Hepatocyte (in vitro differentiated cells): Measurements from ENCODE around the gene SLC34A3. TPM values are rescaled to one million over a fixed set of nuclear protein-coding genes. Genes with fewer than 3 reads are reported as not detected.

Experiments used
- DNase-seq: peaks from one replicate; pipeline ENCODE4 v3.0.0-alpha.2; 2016; ENCODE audit warnings: low spot score
- H2AFZ ChIP-seq: fragments of 200-600 bp; sonication (generic); 2 replicates; pipeline ENCODE4 v1.6.0; 2016; ENCODE audit warnings: antibody characterized with exemption, mild to moderate bottlenecking
- H3K27ac ChIP-seq: fragments of 200-600 bp; sonication (generic); 2 replicates; pipeline ENCODE4 v1.5.1; 2016; ENCODE audit warnings: mild to moderate bottlenecking
- H3K27me3 ChIP-seq: fragments of 200-600 bp; sonication (generic); 2 replicates; pipeline ENCODE4 v1.6.1; 2016
- H3K36me3 ChIP-seq: fragments of 200-600 bp; sonication (generic); replicated peaks from 2 replicates; pipeline ENCODE4 v1.5.1; 2016; ENCODE audit warnings: low read depth; ENCODE audit not compliant: insufficient read depth
- H3K4me1 ChIP-seq: fragments of 200-600 bp; sonication (generic); 2 replicates; pipeline ENCODE4 v1.5.1; 2016; ENCODE audit warnings: mild to moderate bottlenecking, moderate library complexity; ENCODE audit not compliant: insufficient read depth
- H3K4me2 ChIP-seq: fragments of 200-600 bp; sonication (generic); 2 replicates; pipeline ENCODE4 v1.6.0; 2016
- H3K4me3 ChIP-seq: fragments of 200-600 bp; sonication (generic); 2 replicates; pipeline ENCODE4 v1.5.1; 2016; ENCODE audit warnings: mild to moderate bottlenecking
- H3K79me2 ChIP-seq: fragments of 200-600 bp; sonication (generic); 2 replicates; pipeline ENCODE4 v1.6.0; 2017; ENCODE audit warnings: mild to moderate bottlenecking
- H3K9me2 ChIP-seq: fragments of 200-600 bp; sonication (generic); replicated peaks from 2 replicates; pipeline ENCODE4 v1.6.0; 2017; ENCODE audit warnings: mild to moderate bottlenecking; ENCODE audit not compliant: insufficient read depth
- H3K9me3 ChIP-seq: fragments of 200-600 bp; sonication (generic); 2 replicates; pipeline ENCODE4 v1.5.1; 2016; ENCODE audit warnings: low read depth, mild to moderate bottlenecking
- H4K20me1 ChIP-seq: fragments of 200-600 bp; sonication (generic); 2 replicates; pipeline ENCODE4 v1.6.0; 2016; ENCODE audit warnings: mild to moderate bottlenecking; ENCODE audit not compliant: insufficient read depth, poor library complexity, severe bottlenecking
- EZH2 ChIP-seq: fragments of 200-600 bp; sonication (generic); IDR thresholded peaks from 2 replicates; pipeline ENCODE4 v1.6.1; 2016; ENCODE audit warnings: antibody characterized with exemption, mild to moderate bottlenecking, borderline replicate concordance
- EZH2phosphoT487 ChIP-seq: fragments of 200-600 bp; sonication (generic); IDR thresholded peaks from one replicate; pipeline ENCODE4 v1.6.1; 2018; ENCODE audit warnings: antibody characterized with exemption, mild to moderate bottlenecking, low read depth, moderate library complexity; ENCODE audit not compliant: unreplicated experiment, severe bottlenecking
- WGBS: methylation state at CpG from one replicate; pipeline ENCODE4 v1.1.6; 2016; ENCODE audit warnings: low lambda C conversion rate; ENCODE audit errors: missing lambda C conversion rate; 5-methylcytosine and 5-hydroxymethylcytosine counted together
- polyA plus RNA-seq: library from polyadenylated mRNA; unstranded; fragments of >200 nt; fragmentation: Nextera tagmentation; extraction: Ambion mirVana; gene quantifications from 2 replicates; pipeline ENCODE4 v1.2.1, GENCODE V29; 2016
- total RNA-seq: library from RNA; depleted of rRNA; stranded (reverse); fragments of >200 nt; gene quantifications from 2 replicates; pipeline ENCODE4 v1.2.3, GENCODE V29; 2014
- TF ChIP-seq, protein P1 (sequence below): fragments of 200-600 bp; sonication (generic); IDR thresholded peaks from 2 replicates; pipeline ENCODE4 v1.5.1; 2016; ENCODE audit warnings: antibody characterized with exemption, mild to moderate bottlenecking; ENCODE audit not compliant: poor library complexity

The SLC34A3 gene
- total and polyA plus RNA-seq, 2 experiments from 2014 or later: 2.7 to 4.7 TPM

GRCh38 chr9:137224830-137225694 lies 5.6 kb upstream of the SLC34A3 start, which contains the start of gene CYSRT1:
TSS of gene CYSRT1 (plus strand) at chr9:137225174. CDS start at chr9:137225622, 448 bp downstream.
- no peaks in the 10 kb centered on the region for H3K9me2 ChIP-seq
- H2AFZ ChIP-seq: peak within 1 kb of the TSS; percentile 78
- peak within 1 kb of the TSS; percentile 94 for H3K4me2 ChIP-seq
- peaks cover 43% of the 10 kb centered on the region for H3K4me1 ChIP-seq
- peak within 1 kb of the TSS; percentile 91 for H3K27ac ChIP-seq
- H3K27me3 ChIP-seq: no peaks in the 10 kb centered on the region
- DNase-seq: no peak
- H3K36me3 ChIP-seq: no peaks in the 10 kb centered on the region
- no peaks in the 10 kb centered on the region for H3K79me2 ChIP-seq
- H3K4me3 ChIP-seq: peak within 1 kb of the TSS; percentile 76
- TF ChIP-seq EZH2phosphoT487 (no peak), EZH2 (no peak)
- TF ChIP-seq, protein P1, sequence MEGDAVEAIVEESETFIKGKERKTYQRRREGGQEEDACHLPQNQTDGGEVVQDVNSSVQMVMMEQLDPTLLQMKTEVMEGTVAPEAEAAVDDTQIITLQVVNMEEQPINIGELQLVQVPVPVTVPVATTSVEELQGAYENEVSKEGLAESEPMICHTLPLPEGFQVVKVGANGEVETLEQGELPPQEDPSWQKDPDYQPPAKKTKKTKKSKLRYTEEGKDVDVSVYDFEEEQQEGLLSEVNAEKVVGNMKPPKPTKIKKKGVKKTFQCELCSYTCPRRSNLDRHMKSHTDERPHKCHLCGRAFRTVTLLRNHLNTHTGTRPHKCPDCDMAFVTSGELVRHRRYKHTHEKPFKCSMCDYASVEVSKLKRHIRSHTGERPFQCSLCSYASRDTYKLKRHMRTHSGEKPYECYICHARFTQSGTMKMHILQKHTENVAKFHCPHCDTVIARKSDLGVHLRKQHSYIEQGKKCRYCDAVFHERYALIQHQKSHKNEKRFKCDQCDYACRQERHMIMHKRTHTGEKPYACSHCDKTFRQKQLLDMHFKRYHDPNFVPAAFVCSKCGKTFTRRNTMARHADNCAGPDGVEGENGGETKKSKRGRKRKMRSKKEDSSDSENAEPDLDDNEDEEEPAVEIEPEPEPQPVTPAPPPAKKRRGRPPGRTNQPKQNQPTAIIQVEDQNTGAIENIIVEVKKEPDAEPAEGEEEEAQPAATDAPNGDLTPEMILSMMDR: no peak
- H4K20me1 ChIP-seq: no peaks in the 10 kb centered on the region
- no peaks in the 10 kb centered on the region for H3K9me3 ChIP-seq
- 72% methylated on average over 22 of the region's 23 CpGs for WGBS

DNA sequence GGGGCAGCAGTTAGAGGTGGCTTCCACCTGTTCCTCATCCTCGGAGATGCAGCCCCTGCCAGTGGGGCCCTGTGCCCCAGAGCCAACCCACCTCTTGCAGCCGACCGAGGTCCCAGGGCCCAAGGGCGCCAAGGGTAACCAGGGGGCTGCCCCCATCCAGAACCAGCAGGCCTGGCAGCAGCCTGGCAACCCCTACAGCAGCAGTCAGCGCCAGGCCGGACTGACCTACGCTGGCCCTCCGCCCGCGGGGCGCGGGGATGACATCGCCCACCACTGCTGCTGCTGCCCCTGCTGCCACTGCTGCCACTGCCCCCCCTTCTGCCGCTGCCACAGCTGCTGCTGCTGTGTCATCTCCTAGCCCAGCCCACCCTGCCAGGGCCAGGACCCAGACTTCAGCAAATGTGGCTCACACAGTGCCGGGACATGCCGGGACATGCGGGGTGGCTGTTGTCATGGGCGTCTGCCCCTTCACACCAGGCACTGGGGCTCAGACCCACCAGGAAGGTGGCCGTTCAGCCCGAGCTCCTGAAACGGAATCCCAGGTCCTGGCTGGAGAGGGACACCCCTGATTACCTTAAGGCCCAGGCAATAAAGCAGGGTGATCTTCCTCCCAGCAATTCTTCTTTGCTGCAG lies 4.9 kb upstream of the SLC34A3 start:
- H3K79me2 ChIP-seq: no peaks in the 10 kb centered on the region
- no peak overlapping the region for H3K4me2 ChIP-seq
- TF ChIP-seq EZH2phosphoT487: no peak
- no peak for TF ChIP-seq EZH2
- TF ChIP-seq, protein P1: no peak
- no peak overlapping the region for H3K4me3 ChIP-seq
- H3K4me1 ChIP-seq: peaks cover 51% of the 10 kb centered on the region
- H3K27me3 ChIP-seq: no peaks in the 10 kb centered on the region
- H2AFZ ChIP-seq: no peak overlapping the region
- H3K27ac ChIP-seq: no peak overlapping the region
- no peaks in the 10 kb centered on the region for H3K36me3 ChIP-seq
- no peaks in the 10 kb centered on the region for H3K9me3 ChIP-seq
- no peaks in the 10 kb centered on the region for H4K20me1 ChIP-seq
- DNase-seq: no peak
- no peaks in the 10 kb centered on the region for H3K9me2 ChIP-seq
- WGBS: 91% methylated on average over 21 of the region's 21 CpGs

GRCh38 chr9:137226338-137227053 lies 4.2 kb upstream of the SLC34A3 start:
- Histone ChIP-seq H3K4me3 (no peak overlapping the region), H4K20me1 (no peaks in the 10 kb centered on the region), H3K27me3 (no peaks in the 10 kb centered on the region), H3K9me3 (no peaks in the 10 kb centered on the region), H3K36me3 (no peaks in the 10 kb centered on the region), H3K4me1 (peaks cover 56% of the 10 kb centered on the region), H3K4me2 (peak overlapping the region; percentile 65), H3K79me2 (no peaks in the 10 kb centered on the region), H2AFZ (no peak overlapping the region), H3K9me2 (no peaks in the 10 kb centered on the region), H3K27ac (peak overlapping the region; percentile 46)
- no peak for TF ChIP-seq EZH2phosphoT487
- no peak for TF ChIP-seq EZH2
- TF ChIP-seq, protein P1: no peak
- no peak for DNase-seq
- 77% methylated on average over 18 of the region's 18 CpGs for WGBS
